ENCODE measurements around the gene TSPAN5.

Gene TSPAN5

DNA sequence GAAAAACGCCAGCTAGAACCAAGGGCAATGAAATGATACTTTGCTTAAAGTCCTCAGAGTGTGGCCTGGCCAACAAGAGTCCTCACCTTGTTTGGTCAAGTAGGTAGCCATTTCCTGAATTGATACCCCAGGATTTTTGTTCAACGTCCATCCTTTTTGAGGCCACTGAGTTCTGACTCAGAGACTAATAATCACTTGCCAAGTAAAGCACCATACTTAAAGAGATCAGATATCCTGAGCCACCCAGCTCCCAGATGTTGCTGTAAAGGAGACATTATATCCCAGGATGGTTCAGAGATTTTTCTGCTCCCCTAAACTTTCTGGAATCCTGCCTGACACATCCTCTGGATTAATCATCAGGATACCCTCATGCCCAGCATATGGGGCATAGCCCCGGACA lies 206.3 kb downstream of the TSPAN5 start:
- Histone ChIP-seq H3K36me3 (ENCODE audit: low read length) (no peaks in the 10 kb centered on the region), H3K27ac (ENCODE audit: low read depth, low read length) (no peak overlapping the region), H3F3A (ENCODE audit: insufficient read depth) (peaks cover 4% of the 10 kb centered on the region; the same call in 1 of the 2 replicates), H3K9me2 (replicated peaks; ENCODE audit: insufficient read depth, low read length) (no peaks in the 10 kb centered on the region), H3K9me3 (ENCODE audit: insufficient read depth, low read length) (no peaks in the 10 kb centered on the region), H4K20me1 (ENCODE audit: low read depth, low read length) (no peaks in the 10 kb centered on the region), H3K27me3 (ENCODE audit: low read length) (no peaks in the 10 kb centered on the region), H3K79me2 (ENCODE audit: insufficient read depth, low read length) (no peaks in the 10 kb centered on the region), H2AFZ (ENCODE audit: low read depth, low read length, severe bottlenecking) (no peak overlapping the region), H3K4me3 (ENCODE audit: insufficient read depth, low read length, poor library complexity, severe bottlenecking) (no peak overlapping the region), H3K9ac (ENCODE audit: low read length) (no peak overlapping the region), H3K4me2 (ENCODE audit: low read depth, low read length, poor library complexity, severe bottlenecking) (no peak overlapping the region)
- TF ChIP-seq, protein P1, sequence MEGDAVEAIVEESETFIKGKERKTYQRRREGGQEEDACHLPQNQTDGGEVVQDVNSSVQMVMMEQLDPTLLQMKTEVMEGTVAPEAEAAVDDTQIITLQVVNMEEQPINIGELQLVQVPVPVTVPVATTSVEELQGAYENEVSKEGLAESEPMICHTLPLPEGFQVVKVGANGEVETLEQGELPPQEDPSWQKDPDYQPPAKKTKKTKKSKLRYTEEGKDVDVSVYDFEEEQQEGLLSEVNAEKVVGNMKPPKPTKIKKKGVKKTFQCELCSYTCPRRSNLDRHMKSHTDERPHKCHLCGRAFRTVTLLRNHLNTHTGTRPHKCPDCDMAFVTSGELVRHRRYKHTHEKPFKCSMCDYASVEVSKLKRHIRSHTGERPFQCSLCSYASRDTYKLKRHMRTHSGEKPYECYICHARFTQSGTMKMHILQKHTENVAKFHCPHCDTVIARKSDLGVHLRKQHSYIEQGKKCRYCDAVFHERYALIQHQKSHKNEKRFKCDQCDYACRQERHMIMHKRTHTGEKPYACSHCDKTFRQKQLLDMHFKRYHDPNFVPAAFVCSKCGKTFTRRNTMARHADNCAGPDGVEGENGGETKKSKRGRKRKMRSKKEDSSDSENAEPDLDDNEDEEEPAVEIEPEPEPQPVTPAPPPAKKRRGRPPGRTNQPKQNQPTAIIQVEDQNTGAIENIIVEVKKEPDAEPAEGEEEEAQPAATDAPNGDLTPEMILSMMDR (IDR thresholded peaks at IDR 0.05; ENCODE audit: insufficient read depth, low read length, poor library complexity, severe bottlenecking), result no peak
- TF ChIP-seq EZH2phosphoT487 (conservative IDR thresholded peaks at IDR 0.05; ENCODE audit: low read length), result no peak

DNA sequence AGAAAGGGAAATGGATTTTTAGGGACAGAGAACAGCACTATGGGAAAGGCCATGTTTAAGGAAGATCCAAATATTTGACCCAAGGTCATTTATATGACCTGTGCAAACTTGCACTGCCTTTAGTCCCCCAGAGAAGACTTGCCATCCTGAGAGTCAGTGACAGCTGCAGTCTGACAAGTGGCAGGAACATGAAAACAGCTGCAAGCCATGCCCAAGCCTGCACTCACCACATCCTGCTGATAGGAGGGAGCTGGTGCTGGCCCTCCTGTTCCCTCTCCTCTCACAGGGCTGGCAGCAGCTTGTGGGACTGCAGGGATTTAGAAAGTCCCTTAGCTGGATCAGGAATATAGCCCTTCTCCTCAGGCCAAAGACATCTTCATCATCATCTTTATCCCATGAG lies 209.5 kb downstream of the TSPAN5 start:
- H3K79me2 ChIP-seq (ENCODE audit: insufficient read depth, low read length), result no peaks in the 10 kb centered on the region
- no peak for TF ChIP-seq EZH2phosphoT487 (conservative IDR thresholded peaks at IDR 0.05; ENCODE audit: low read length)
- TF ChIP-seq, protein P1 (IDR thresholded peaks at IDR 0.05; ENCODE audit: insufficient read depth, low read length, poor library complexity, severe bottlenecking), result no peak
- no peak overlapping the region for H3K4me2 ChIP-seq (ENCODE audit: low read depth, low read length, poor library complexity, severe bottlenecking)
- H3K27me3 ChIP-seq (ENCODE audit: low read length), result no peaks in the 10 kb centered on the region
- H3K4me3 ChIP-seq (ENCODE audit: insufficient read depth, low read length, poor library complexity, severe bottlenecking), result no peak overlapping the region
- no peaks in the 10 kb centered on the region for H3K9me2 ChIP-seq (replicated peaks; ENCODE audit: insufficient read depth, low read length)
- no peaks in the 10 kb centered on the region for H3K9me3 ChIP-seq (ENCODE audit: insufficient read depth, low read length)
- no peak overlapping the region for H3K27ac ChIP-seq (ENCODE audit: low read depth, low read length)
- H4K20me1 ChIP-seq (ENCODE audit: low read depth, low read length), result no peaks in the 10 kb centered on the region
- no peaks in the 10 kb centered on the region for H3K36me3 ChIP-seq (ENCODE audit: low read length)
- H2AFZ ChIP-seq (ENCODE audit: low read depth, low read length, severe bottlenecking), result no peak overlapping the region
- H3F3A ChIP-seq (ENCODE audit: insufficient read depth), result peaks cover 11% of the 10 kb centered on the region; the same call in 1 of the 2 replicates
- no peak overlapping the region for H3K9ac ChIP-seq (ENCODE audit: low read length)

DNA sequence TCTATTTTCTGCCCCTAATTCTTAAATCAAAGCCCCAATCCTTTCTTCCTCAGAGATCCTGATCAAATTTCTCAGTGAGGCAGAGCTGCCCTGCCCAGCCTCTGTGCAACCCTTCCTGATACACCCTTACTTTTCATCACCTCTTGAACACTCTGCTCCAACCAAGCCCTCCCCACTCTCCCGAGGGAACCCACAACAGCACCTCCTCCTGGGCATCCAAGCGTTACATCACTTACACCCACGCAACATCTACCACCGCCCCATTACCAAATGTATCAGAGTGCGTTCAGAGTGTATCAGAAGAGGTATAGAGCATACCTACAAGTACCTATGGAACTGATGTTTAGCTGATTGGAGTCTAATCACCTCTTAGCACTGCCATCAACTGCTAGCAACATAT lies 210.8 kb downstream of the TSPAN5 start:
- no peak overlapping the region for H3K9ac ChIP-seq (ENCODE audit: low read length)
- no peak overlapping the region for H3K27ac ChIP-seq (ENCODE audit: low read depth, low read length)
- TF ChIP-seq, protein P1 (IDR thresholded peaks at IDR 0.05; ENCODE audit: insufficient read depth, low read length, poor library complexity, severe bottlenecking), result no peak
- TF ChIP-seq EZH2phosphoT487 (conservative IDR thresholded peaks at IDR 0.05; ENCODE audit: low read length), result no peak
- no peak overlapping the region for H3K4me3 ChIP-seq (ENCODE audit: insufficient read depth, low read length, poor library complexity, severe bottlenecking)
- peaks cover 11% of the 10 kb centered on the region; the same call in 1 of the 2 replicates for H3F3A ChIP-seq (ENCODE audit: insufficient read depth)
- H3K4me2 ChIP-seq (ENCODE audit: low read depth, low read length, poor library complexity, severe bottlenecking), result peak overlapping the region; percentile 54
- H3K9me3 ChIP-seq (ENCODE audit: insufficient read depth, low read length), result no peaks in the 10 kb centered on the region
- no peaks in the 10 kb centered on the region for H3K27me3 ChIP-seq (ENCODE audit: low read length)
- H3K9me2 ChIP-seq (replicated peaks; ENCODE audit: insufficient read depth, low read length), result no peaks in the 10 kb centered on the region
- H3K36me3 ChIP-seq (ENCODE audit: low read length), result no peaks in the 10 kb centered on the region
- H4K20me1 ChIP-seq (ENCODE audit: low read depth, low read length), result no peaks in the 10 kb centered on the region
- H3K79me2 ChIP-seq (ENCODE audit: insufficient read depth, low read length), result no peaks in the 10 kb centered on the region
- no peak overlapping the region for H2AFZ ChIP-seq (ENCODE audit: low read depth, low read length, severe bottlenecking)

Measured in SU-DHL-6 (cell line).